ENCODE data around the gene ELMO1. TPM values are rescaled to one million over a fixed set of nuclear protein-coding genes. Genes with fewer than 3 reads are reported as not detected.

ELMO1 gene
- total and polyA plus RNA-seq, 2 donors from 2014 or later: 6.0 to 35.4 TPM

GRCh38 chr7:37385787-37386186 is 62.9 kb downstream of the ELMO1 start:
- no peak overlapping the region for H3K4me3 ChIP-seq (ENCODE audit: low read length in 3 of 3)
- FAIRE-seq: no peak
- H3K4me1 ChIP-seq (ENCODE audit: control insufficient read depth in 2 of 3, insufficient read depth in 2 of 3, low read depth in 1 of 3, low read length in 3 of 3): peaks cover 0 to 3% (median 0%) of the 10 kb centered on the region in 3 donors
- no peak for DNase-seq
- H3K27ac ChIP-seq (ENCODE audit: low read depth in 2 of 2, low read length in 2 of 2): no peak overlapping the region
- H3K9ac ChIP-seq (ENCODE audit: low read length in 3 of 3): no peak overlapping the region
- no peak for TF ChIP-seq CTCF (IDR thresholded peaks at IDR 0.05; ENCODE audit: borderline replicate concordance, extremely low read depth, insufficient read depth)
- intact Hi-C loops (cut with DNase I): no loop called here
- no peaks in the 10 kb centered on the region for H3K9me3 ChIP-seq (ENCODE audit: control insufficient read depth in 2 of 3, insufficient read depth in 1 of 3, low read length in 3 of 3)
- no peaks in the 10 kb centered on the region for H3K36me3 ChIP-seq (ENCODE audit: control insufficient read depth in 2 of 3, insufficient read depth in 3 of 3, low read length in 3 of 3)
- H3K27me3 ChIP-seq (ENCODE audit: control insufficient read depth, insufficient read depth, low read length): no peaks in the 10 kb centered on the region

- Histone ChIP-seq H3K36me3 (ENCODE audit: control insufficient read depth in 2 of 3, insufficient read depth in 3 of 3, low read length in 3 of 3) (no peaks in the 10 kb centered on the region), H3K9me3 (ENCODE audit: control insufficient read depth in 2 of 3, insufficient read depth in 1 of 3, low read length in 3 of 3) (no peaks in the 10 kb centered on the region), H3K27me3 (ENCODE audit: control insufficient read depth, insufficient read depth, low read length) (no peaks in the 10 kb centered on the region), H3K4me1 (ENCODE audit: control insufficient read depth in 2 of 3, insufficient read depth in 2 of 3, low read depth in 1 of 3, low read length in 3 of 3) (peaks cover 0 to 3% (median 0%) of the 10 kb centered on the region in 3 donors), H3K4me3 (ENCODE audit: low read length in 3 of 3) (no peak overlapping the region), H3K27ac (ENCODE audit: low read depth in 2 of 2, low read length in 2 of 2) (no peak overlapping the region), H3K9ac (ENCODE audit: low read length in 3 of 3) (no peak overlapping the region)
- DNase-seq (no peak), FAIRE-seq (no peak)
- intact Hi-C loops (cut with DNase I): no loop called here
- no peak for TF ChIP-seq CTCF (IDR thresholded peaks at IDR 0.05; ENCODE audit: borderline replicate concordance, extremely low read depth, insufficient read depth)
These were observed 66.0 kb downstream of the ELMO1 start for GRCh38 chr7:37382546-37383088.

- H3K4me3 ChIP-seq (ENCODE audit: low read length in 3 of 3): no peak overlapping the region
- no peak overlapping the region for H3K9ac ChIP-seq (ENCODE audit: low read length in 3 of 3)
- H3K9me3 ChIP-seq (ENCODE audit: control insufficient read depth in 2 of 3, insufficient read depth in 1 of 3, low read length in 3 of 3): peaks cover 0 to 7% (median 3%) of the 10 kb centered on the region in 3 donors
- H3K27ac ChIP-seq (ENCODE audit: low read depth in 2 of 2, low read length in 2 of 2): no peak overlapping the region
- no peak for FAIRE-seq
- TF ChIP-seq CTCF (IDR thresholded peaks at IDR 0.05; ENCODE audit: borderline replicate concordance, extremely low read depth, insufficient read depth): no peak
- H3K36me3 ChIP-seq (ENCODE audit: control insufficient read depth in 2 of 3, insufficient read depth in 3 of 3, low read length in 3 of 3): no peaks in the 10 kb centered on the region
- DNase-seq: no peak
- no peaks in the 10 kb centered on the region for H3K27me3 ChIP-seq (ENCODE audit: control insufficient read depth, insufficient read depth, low read length)
- no peaks in the 10 kb centered on the region for H3K4me1 ChIP-seq (ENCODE audit: control insufficient read depth in 2 of 3, insufficient read depth in 2 of 3, low read depth in 1 of 3, low read length in 3 of 3)
- intact Hi-C loops (cut with DNase I): no loop called here
These were observed 67.8 kb downstream of the ELMO1 start for GRCh38 chr7:37380831-37381230.

All from kidney (tissue), 14 donors.